ENCODE measurements around the gene MNAT1. TPM values are rescaled to one million over a fixed set of nuclear protein-coding genes. Genes with fewer than 3 reads are reported as not detected.

Gene MNAT1
- polyA plus RNA-seq, 2 of the 4 experiments (the other 2 are of a cell fraction), result 42.7 to 78.1 TPM

- ChIA-PET POLR2A (no interaction called here), CTCF (interaction anchor here (0.6 to 1.5 kb wide), 2 partner anchors 11 to 1370 kb away, joined by 3 read pairs; no protein-coding TSS in a partner anchor)
- H3K4me2 ChIP-seq, result no peak overlapping the region
- peaks cover 18% of the 10 kb centered on the region for H3K4me1 ChIP-seq
- TF ChIP-seq ZSCAN20 (CRISPR knock-in tag; IDR thresholded peaks at IDR 0.05), result no peak
- no peak for TF ChIP-seq KDM5A (IDR thresholded peaks at IDR 0.05)
- no peak for TF ChIP-seq CHD4 (IDR thresholded peaks at IDR 0.05; ENCODE audit: borderline replicate concordance)
- TF ChIP-seq GATA3 (IDR thresholded peaks at IDR 0.05; ENCODE audit: borderline replicate concordance), result no peak
- TF ChIP-seq ELK1 (IDR thresholded peaks at IDR 0.05; ENCODE audit: low read depth, low read length), result no peak
- TF ChIP-seq PBX3 (IDR thresholded peaks at IDR 0.05), result no peak
- TF ChIP-seq ZFP36 (IDR thresholded peaks at IDR 0.05; ENCODE audit: borderline replicate concordance, partially characterized antibody), result no peak
- no peak for TF ChIP-seq ESRRA (IDR thresholded peaks at IDR 0.05; ENCODE audit: borderline replicate concordance, low read length)
- TF ChIP-seq CHD2 (IDR thresholded peaks at IDR 0.05; ENCODE audit: low read length, partially characterized antibody), result no peak
- no peak for TF ChIP-seq HOXB5 (CRISPR knock-in tag; IDR thresholded peaks at IDR 0.05)
- TF ChIP-seq ATOH8 (CRISPR knock-in tag; IDR thresholded peaks at IDR 0.05; ENCODE audit: low read depth), result no peak
- no peak for TF ChIP-seq RARB (CRISPR knock-in tag; IDR thresholded peaks at IDR 0.05)
- H3K4me3 ChIP-seq, result no peak overlapping the region
- WGBS (ENCODE audit: missing lambda C conversion rate), result 94% methylated on average over 7 of the region's 7 CpGs
- H3K27ac ChIP-seq, result no peak overlapping the region
- FAIRE-seq, result no peak
- ATAC-seq, result no peak
- no peak for DNase-seq (ENCODE audit: low read depth in 1 of 2, low spot score in 1 of 2)
- H3K9me3 ChIP-seq, result no peaks in the 10 kb centered on the region
Observed at GRCh38 chr14:60753264-60754119, 18.9 kb downstream of the MNAT1 start.

GRCh38 chr14:60756847-60757246 is 22.3 kb downstream of the MNAT1 start:
- no peak for DNase-seq (ENCODE audit: low read depth in 1 of 2, low spot score in 1 of 2)
- Histone ChIP-seq H3K4me1 (peaks cover 28% of the 10 kb centered on the region), H3K4me2 (peak overlapping the region; percentile 45; the same call in 2 of the 3 replicates), H3K27ac (no peak overlapping the region), H3K4me3 (no peak overlapping the region), H3K9me3 (no peaks in the 10 kb centered on the region)
- CTCF ChIA-PET, result no interaction called here
- no peak for ATAC-seq
- TF ChIP-seq JUNB (IDR thresholded peaks at IDR 0.05), result no peak
- TF ChIP-seq JUN (IDR thresholded peaks at IDR 0.05), result no peak
- TF ChIP-seq FOXS1 (CRISPR knock-in tag; IDR thresholded peaks at IDR 0.05), result no peak
- TF ChIP-seq RFX5 (IDR thresholded peaks at IDR 0.05), result no peak
- TF ChIP-seq TP53 (CRISPR knock-in tag; IDR thresholded peaks at IDR 0.05), result no peak
- TF ChIP-seq KDM5A (IDR thresholded peaks at IDR 0.05), result no peak
- TF ChIP-seq FOSB (CRISPR knock-in tag; IDR thresholded peaks at IDR 0.05), result no peak
- no peak for TF ChIP-seq EP300 (IDR thresholded peaks at IDR 0.05)
- no peak for TF ChIP-seq CEBPB (IDR thresholded peaks at IDR 0.05)
- no peak for TF ChIP-seq GATA3 (IDR thresholded peaks at IDR 0.05; ENCODE audit: borderline replicate concordance)
- TF ChIP-seq EHF (CRISPR knock-in tag; IDR thresholded peaks at IDR 0.05), result no peak
- no peak for TF ChIP-seq MYC (IDR thresholded peaks at IDR 0.05; ENCODE audit: borderline replicate concordance, low read length)
- TF ChIP-seq SMC3 (IDR thresholded peaks at IDR 0.05), result no peak
- TF ChIP-seq TFCP2L1 (CRISPR knock-in tag; IDR thresholded peaks at IDR 0.05), result no peak
- no peak for TF ChIP-seq RAD21 (conservative IDR thresholded peaks at IDR 0.05 in 1 of 2, IDR thresholded peaks at IDR 0.05 in 1 of 2)
- no peak for TF ChIP-seq RCOR1 (IDR thresholded peaks at IDR 0.05; ENCODE audit: low read depth, low read length)
- TF ChIP-seq ESRRA (IDR thresholded peaks at IDR 0.05; ENCODE audit: borderline replicate concordance, low read length), result no peak
- TF ChIP-seq REST (IDR thresholded peaks at IDR 0.05), result no peak
- FAIRE-seq, result no peak
- POLR2A ChIA-PET, result no interaction called here
- WGBS (ENCODE audit: missing lambda C conversion rate), result 80% methylated on average over 1 of the region's 1 CpG

Measured in A549 (cell line).